Kidney (tissue), 14 donors: ENCODE measurements around the gene MINDY2. TPM values are rescaled to one million over a fixed set of nuclear protein-coding genes. Genes with fewer than 3 reads are reported as not detected.
"Not testable (repeated sequence)": the region's sequence is repeated elsewhere in the genome, so short reads cannot be mapped to it uniquely, and the experiment has no call there.

ENCODE experiments used
- DNase-seq, 5 donors: peaks; one replicate each; pipeline ENCODE4 v3.0.0-alpha.2; 2013 to 2020
- FAIRE-seq: peaks from 2 replicates; lab custom pipeline; 2012; peaks lifted over from hg19 to GRCh38; lab: Jason Lieb, UNC
- H3K27ac ChIP-seq, 2 donors: one replicate each; pipeline ENCODE4 v1.7.0; 2013; ENCODE audit warnings: low read depth in 2 of 2, low read length in 2 of 2, inconsistent platforms in 1 of 2
- H3K27me3 ChIP-seq: one replicate; pipeline ENCODE4 v1.7.1; 2013; ENCODE audit warnings: low read length, inconsistent platforms; ENCODE audit not compliant: control insufficient read depth, insufficient read depth
- H3K36me3 ChIP-seq, 3 donors: one replicate each; pipeline versions ENCODE4 v1.7.0 to v1.7.1; 2013; ENCODE audit warnings: low read length in 3 of 3, control low read depth in 1 of 3, inconsistent platforms in 1 of 3; ENCODE audit not compliant: insufficient read depth in 3 of 3, control insufficient read depth in 2 of 3
- H3K4me1 ChIP-seq, 3 donors: one replicate each; pipeline versions ENCODE4 v1.7.0 to v1.7.1; 2013; ENCODE audit warnings: low read length in 3 of 3, inconsistent platforms in 1 of 3, low read depth in 1 of 3; ENCODE audit not compliant: control insufficient read depth in 2 of 3, insufficient read depth in 2 of 3
- H3K4me3 ChIP-seq, 3 donors: one replicate each; pipeline versions ENCODE4 v1.7.0 to v1.8.1; 2013; ENCODE audit warnings: low read length in 3 of 3, control low read depth in 1 of 3, inconsistent platforms in 1 of 3
- H3K9ac ChIP-seq, 3 donors: one replicate each; pipeline versions ENCODE4 v1.7.0 to v1.7.1; 2013; ENCODE audit warnings: low read length in 3 of 3, control low read depth in 1 of 3, inconsistent platforms in 1 of 3
- H3K9me3 ChIP-seq, 3 donors: one replicate each; pipeline versions ENCODE4 v1.7.0 to v1.7.1; 2013; ENCODE audit warnings: low read length in 3 of 3, control low read depth in 1 of 3, inconsistent platforms in 1 of 3; ENCODE audit not compliant: control insufficient read depth in 2 of 3, insufficient read depth in 1 of 3
- CTCF ChIP-seq: IDR thresholded peaks from 3 replicates; pipeline ENCODE4 v1.5.1; 2012; ENCODE audit warnings: mild to moderate bottlenecking, moderate library complexity, borderline replicate concordance; ENCODE audit not compliant: insufficient read depth; ENCODE audit errors: extremely low read depth
- intact Hi-C: fragments of 100-400 bp; cut with DNase I; formaldehyde crosslinking; loops from one replicate; pipeline ENCODE4 v1.11.1; 2022
- polyA plus RNA-seq: library from polyadenylated mRNA; stranded (reverse); fragments of 350-450 nt; fragmentation: Illumina TruSeq; extraction: RNeasy Lipid Tissue Mini Kit (QIAGEN cat#74804); gene quantifications from one replicate; pipeline ENCODE4 v1.2.3, GENCODE V29; 2014; ENCODE audit warnings: low read depth, low replicate concordance; ENCODE audit not compliant: insufficient read depth
- total RNA-seq: library from RNA; stranded (reverse); fragmentation: NEBNext Ultra II Directional; extraction: Animal tissue kit (Norgen Biotek cat#: 25700); gene quantifications from one replicate; pipeline ENCODE4 v1.2.1, GENCODE V29; 2021
- donor health status: control.
- donor health status: control.
- donor health status: control.
- donor health status: control.
- donor health status: control.
- donor health status: DM: yes; HTN: yes; CAD: no.
- donor health status: Normal renal cell carcinoma (clear cell type).

MINDY2 gene
- total and polyA plus RNA-seq, 2 donors from 2014 or later, result 5.1 to 31.7 TPM

GRCh38 chr15:58762731-58763130 is 8.4 kb upstream of the MINDY2 start:
- Histone ChIP-seq H3K27me3 (no peaks in the 10 kb centered on the region), H3K36me3 (no peaks in the 10 kb centered on the region), H3K9ac (no peak overlapping the region), H3K4me3 (no peak overlapping the region), H3K27ac (no peak overlapping the region), H3K9me3 (no peaks in the 10 kb centered on the region), H3K4me1 (no peaks in the 10 kb centered on the region)
- DNase-seq, result no peak
- no peak for FAIRE-seq
- intact Hi-C loops, result no loop called here
- no peak for TF ChIP-seq CTCF

GRCh38 chr15:58764468-58764867 is 6.6 kb upstream of the MINDY2 start:
- Histone ChIP-seq H3K4me3 (no peak overlapping the region), H3K9me3 (no peaks in the 10 kb centered on the region), H3K4me1 (no peaks in the 10 kb centered on the region), H3K36me3 (no peaks in the 10 kb centered on the region), H3K9ac (no peak overlapping the region), H3K27me3 (no peaks in the 10 kb centered on the region), H3K27ac (no peak overlapping the region)
- DNase-seq (no peak), FAIRE-seq (no peak)
- intact Hi-C loops, result no loop called here
- no peak for TF ChIP-seq CTCF

GRCh38 chr15:58766290-58766689 is 4.8 kb upstream of the MINDY2 start:
- Histone ChIP-seq H3K4me1 (peaks cover 0 to 7% (median 3%) of the 10 kb centered on the region in 3 donors), H3K9ac (no peak overlapping the region), H3K4me3 (no peak overlapping the region), H3K27ac (no peak overlapping the region), H3K27me3 (no peaks in the 10 kb centered on the region), H3K36me3 (no peaks in the 10 kb centered on the region), H3K9me3 (no peaks in the 10 kb centered on the region)
- DNase-seq (no peak), FAIRE-seq (no peak)
- intact Hi-C loops, result no loop called here
- no peak for TF ChIP-seq CTCF

- H3K9ac ChIP-seq, DNase-seq, H3K27ac ChIP-seq, H3K4me1 ChIP-seq, intact Hi-C loops, H3K4me3 ChIP-seq, H3K27me3 ChIP-seq, FAIRE-seq, H3K36me3 ChIP-seq, H3K9me3 ChIP-seq: not testable (repeated sequence)
These were observed 2.5 kb upstream of the MINDY2 start for GRCh38 chr15:58768601-58769004.
